ENCODE results near the gene KCTD11. TPM values are rescaled to one million over a fixed set of nuclear protein-coding genes. Genes with fewer than 3 reads are reported as not detected.

Gene KCTD11
- total and polyA plus RNA-seq, 2 of the 13 experiments (the other 11 are each of a cell fraction or from before 2014, with no cell fraction given) = 1.6 to 2.6 TPM

DNA sequence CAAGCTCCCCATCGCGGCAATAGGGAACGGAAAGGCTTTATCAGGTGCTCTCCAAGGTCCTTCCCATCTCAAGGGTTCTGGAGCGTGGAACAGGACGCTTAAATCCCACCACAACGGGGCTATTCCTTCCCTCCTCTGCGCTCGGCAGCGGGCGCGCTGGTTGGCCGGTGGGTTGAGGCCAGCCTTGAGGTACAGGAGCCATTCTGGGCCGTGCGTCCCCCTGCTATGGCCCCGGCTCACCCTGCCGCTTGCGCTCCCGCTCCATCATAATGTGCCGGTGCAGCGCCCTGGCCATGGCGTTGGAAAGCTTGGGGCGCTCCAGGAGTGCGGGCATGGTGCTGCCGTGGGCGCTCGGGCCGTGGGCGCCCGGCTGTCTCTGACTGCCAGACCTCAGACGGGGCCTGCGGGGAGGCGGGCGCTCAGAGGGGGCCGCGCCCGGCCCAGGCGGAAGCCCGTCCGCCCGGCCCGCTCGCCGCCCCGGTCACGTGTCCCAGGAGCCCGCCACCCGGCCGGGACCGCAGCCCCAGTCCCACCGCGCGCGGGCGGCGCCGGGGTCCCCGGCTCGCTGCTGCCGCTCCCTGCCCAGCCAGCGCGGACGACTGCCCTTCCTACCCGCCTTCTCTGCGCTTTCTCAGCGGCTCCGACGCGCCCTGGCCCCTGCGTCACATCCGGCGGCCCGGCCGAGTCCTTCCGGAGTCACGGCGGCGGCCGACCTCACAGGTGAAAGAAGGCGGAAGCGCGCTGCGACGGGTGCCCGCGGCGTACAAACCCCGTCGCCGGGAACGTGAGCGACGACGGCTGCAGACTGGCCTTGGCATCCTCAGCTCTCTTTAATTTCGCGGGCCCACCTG is 37.0 kb upstream of the KCTD11 start, which contains the start of gene GPS2 (continued):
- TF ChIP-seq, protein P1, sequence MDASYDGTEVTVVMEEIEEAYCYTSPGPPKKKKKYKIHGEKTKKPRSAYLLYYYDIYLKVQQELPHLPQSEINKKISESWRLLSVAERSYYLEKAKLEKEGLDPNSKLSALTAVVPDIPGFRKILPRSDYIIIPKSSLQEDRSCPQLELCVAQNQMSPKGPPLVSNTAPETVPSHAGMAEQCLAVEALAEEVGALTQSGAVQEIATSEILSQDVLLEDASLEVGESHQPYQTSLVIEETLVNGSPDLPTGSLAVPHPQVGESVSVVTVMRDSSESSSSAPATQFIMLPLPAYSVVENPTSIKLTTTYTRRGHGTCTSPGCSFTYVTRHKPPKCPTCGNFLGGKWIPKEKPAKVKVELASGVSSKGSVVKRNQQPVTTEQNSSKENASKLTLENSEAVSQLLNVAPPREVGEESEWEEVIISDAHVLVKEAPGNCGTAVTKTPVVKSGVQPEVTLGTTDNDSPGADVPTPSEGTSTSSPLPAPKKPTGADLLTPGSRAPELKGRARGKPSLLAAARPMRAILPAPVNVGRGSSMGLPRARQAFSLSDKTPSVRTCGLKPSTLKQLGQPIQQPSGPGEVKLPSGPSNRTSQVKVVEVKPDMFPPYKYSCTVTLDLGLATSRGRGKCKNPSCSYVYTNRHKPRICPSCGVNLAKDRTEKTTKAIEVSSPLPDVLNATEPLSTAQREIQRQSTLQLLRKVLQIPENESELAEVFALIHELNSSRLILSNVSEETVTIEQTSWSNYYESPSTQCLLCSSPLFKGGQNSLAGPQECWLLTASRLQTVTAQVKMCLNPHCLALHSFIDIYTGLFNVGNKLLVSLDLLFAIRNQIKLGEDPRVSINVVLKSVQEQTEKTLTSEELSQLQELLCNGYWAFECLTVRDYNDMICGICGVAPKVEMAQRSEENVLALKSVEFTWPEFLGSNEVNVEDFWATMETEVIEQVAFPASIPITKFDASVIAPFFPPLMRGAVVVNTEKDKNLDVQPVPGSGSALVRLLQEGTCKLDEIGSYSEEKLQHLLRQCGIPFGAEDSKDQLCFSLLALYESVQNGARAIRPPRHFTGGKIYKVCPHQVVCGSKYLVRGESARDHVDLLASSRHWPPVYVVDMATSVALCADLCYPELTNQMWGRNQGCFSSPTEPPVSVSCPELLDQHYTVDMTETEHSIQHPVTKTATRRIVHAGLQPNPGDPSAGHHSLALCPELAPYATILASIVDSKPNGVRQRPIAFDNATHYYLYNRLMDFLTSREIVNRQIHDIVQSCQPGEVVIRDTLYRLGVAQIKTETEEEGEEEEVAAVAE (CRISPR knock-in tag; IDR thresholded peaks at IDR 0.05; ENCODE audit: borderline replicate concordance) = no peak; the same call in 1 of the 2 replicates
- TF ChIP-seq HES4 (CRISPR knock-in tag; IDR thresholded peaks at IDR 0.05; ENCODE audit: borderline replicate concordance) (no peak), HIVEP1 (CRISPR knock-in tag; IDR thresholded peaks at IDR 0.05) (peak; percentile 35; the same call in 1 of the 2 replicates), ZNF558 (CRISPR knock-in tag; IDR thresholded peaks at IDR 0.05; ENCODE audit: borderline replicate concordance) (peak; percentile 40)

DNA sequence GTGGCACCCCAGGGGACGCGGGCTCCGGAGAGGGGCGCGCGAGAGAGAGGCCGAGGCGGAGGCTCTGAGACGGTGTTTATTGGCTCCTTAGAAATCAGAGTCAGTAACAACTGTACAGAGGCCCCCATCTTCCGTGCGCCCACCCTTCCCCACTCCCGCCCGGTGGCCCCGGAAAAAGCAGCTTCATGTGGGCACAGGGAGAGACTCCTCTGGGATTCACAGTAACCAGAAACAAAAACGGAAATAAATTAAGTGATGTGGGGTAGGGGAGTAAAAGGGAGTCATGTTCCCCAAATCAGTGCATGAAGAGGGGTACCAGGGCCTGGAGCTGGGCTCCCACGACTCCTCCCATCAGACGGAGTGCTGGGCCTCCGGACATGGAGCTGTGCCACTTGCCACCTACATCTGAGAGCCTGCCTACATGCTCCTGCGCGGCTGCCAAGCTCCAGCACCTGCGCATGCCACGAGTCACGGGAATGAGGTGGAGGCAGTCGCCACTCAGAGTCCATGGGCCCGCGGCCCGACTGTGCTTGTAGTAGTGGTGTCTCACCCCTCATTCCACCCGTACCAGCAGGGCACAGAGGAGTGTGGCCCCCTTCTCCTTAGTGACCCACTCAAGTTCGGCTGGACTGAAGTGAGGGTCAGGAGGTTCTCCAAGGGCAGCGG is 36.3 kb upstream of the KCTD11 start:
- Histone ChIP-seq H4K20me1 (ENCODE audit: insufficient read depth, low read length) (peaks cover 27% of the 10 kb centered on the region), H3K9me3 (ENCODE audit: low read length) (no peaks in the 10 kb centered on the region), H3K27ac (ENCODE audit: extremely low read length, insufficient read depth, low read length) (peak overlapping the region; percentile 60), H3K4me2 (ENCODE audit: low read depth, low read length) (peak overlapping the region; percentile 69), H3K36me3 (replicated peaks in 1 of 2; ENCODE audit: control insufficient read depth in 1 of 2, insufficient read depth in 2 of 2, low read length in 2 of 2) (peaks cover 18 to 49% of the 10 kb centered on the region in 2 experiments), H3K9ac (ENCODE audit: insufficient read depth, low read depth, low read length) (peak overlapping the region; percentile 75), H3K4me1 (ENCODE audit: insufficient read depth, low read length) (peaks cover 33% of the 10 kb centered on the region), H2AFZ (ENCODE audit: low read length) (no peak overlapping the region), H3K27me3 (ENCODE audit: control insufficient read depth in 1 of 2, insufficient read depth in 2 of 2, low read length in 2 of 2) (no peaks in the 10 kb centered on the region), H3K79me2 (ENCODE audit: insufficient read depth, low read length) (peaks cover 20% of the 10 kb centered on the region), H3K4me3 (replicated peaks in 1 of 3; ENCODE audit: insufficient read depth in 1 of 3, low read depth in 2 of 3, low read length in 3 of 3) (peak overlapping the region; percentile 82 to 89 (median 82))
- DNase-seq (ENCODE audit: low spot score) (no peak), FAIRE-seq (no peak), ATAC-seq (no peak; the same call in 2 of the 3 replicates)
- BruUV-seq (replicated peaks) = no TSS peak
- intact Hi-C loops (cut with micrococcal nuclease; ENCODE audit: unreplicated experiment) (no loop called here), in situ Hi-C loops (cut with HindIII; ENCODE audit: extremely low pct_ligation_motif_present, low pct_unique_long_range_greater_than_20kb) (no loop called here)
- POLR2A ChIA-PET = interaction anchor here (1.1 to 5.8 kb wide), 2 partner anchors 13 to 136 kb away, joined by 3 to 47 read pairs; partner anchors contain the start of genes ASGR1 and NEURL4
- 43% methylated on average over 16 of the region's 30 CpGs for WGBS (ENCODE audit: low lambda C conversion rate)
- CTCF ChIA-PET (ENCODE audit: low intra/inter-chr PET ratio, low total read pairs) = no interaction called here
- TF ChIP-seq, protein P2, sequence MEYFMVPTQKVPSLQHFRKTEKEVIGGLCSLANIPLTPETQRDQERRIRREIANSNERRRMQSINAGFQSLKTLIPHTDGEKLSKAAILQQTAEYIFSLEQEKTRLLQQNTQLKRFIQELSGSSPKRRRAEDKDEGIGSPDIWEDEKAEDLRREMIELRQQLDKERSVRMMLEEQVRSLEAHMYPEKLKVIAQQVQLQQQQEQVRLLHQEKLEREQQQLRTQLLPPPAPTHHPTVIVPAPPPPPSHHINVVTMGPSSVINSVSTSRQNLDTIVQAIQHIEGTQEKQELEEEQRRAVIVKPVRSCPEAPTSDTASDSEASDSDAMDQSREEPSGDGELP (IDR thresholded peaks at IDR 0.05; ENCODE audit: borderline replicate concordance, low read depth) = peak; percentile 4; the same call in 1 of the 2 replicates
- TF ChIP-seq, protein P3, sequence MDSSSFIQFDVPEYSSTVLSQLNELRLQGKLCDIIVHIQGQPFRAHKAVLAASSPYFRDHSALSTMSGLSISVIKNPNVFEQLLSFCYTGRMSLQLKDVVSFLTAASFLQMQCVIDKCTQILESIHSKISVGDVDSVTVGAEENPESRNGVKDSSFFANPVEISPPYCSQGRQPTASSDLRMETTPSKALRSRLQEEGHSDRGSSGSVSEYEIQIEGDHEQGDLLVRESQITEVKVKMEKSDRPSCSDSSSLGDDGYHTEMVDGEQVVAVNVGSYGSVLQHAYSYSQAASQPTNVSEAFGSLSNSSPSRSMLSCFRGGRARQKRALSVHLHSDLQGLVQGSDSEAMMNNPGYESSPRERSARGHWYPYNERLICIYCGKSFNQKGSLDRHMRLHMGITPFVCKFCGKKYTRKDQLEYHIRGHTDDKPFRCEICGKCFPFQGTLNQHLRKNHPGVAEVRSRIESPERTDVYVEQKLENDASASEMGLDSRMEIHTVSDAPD (CRISPR knock-in tag; IDR thresholded peaks at IDR 0.05) = no peak
- no peak for TF ChIP-seq ZNF7 (CRISPR knock-in tag; IDR thresholded peaks at IDR 0.05)
- no peak for TF ChIP-seq ZNF510 (CRISPR knock-in tag; IDR thresholded peaks at IDR 0.05; ENCODE audit: low read depth)
- peak; percentile 73; the same call in 1 of the 2 replicates for TF ChIP-seq ZNF572 (CRISPR knock-in tag; IDR thresholded peaks at IDR 0.05)
- TF ChIP-seq, protein P4, sequence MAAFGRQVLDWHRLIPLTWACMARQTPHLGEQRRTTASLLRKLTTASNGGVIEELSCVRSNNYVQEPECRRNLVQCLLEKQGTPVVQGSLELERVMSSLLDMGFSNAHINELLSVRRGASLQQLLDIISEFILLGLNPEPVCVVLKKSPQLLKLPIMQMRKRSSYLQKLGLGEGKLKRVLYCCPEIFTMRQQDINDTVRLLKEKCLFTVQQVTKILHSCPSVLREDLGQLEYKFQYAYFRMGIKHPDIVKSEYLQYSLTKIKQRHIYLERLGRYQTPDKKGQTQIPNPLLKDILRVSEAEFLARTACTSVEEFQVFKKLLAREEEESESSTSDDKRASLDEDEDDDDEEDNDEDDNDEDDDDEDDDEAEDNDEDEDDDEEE (CRISPR knock-in tag; IDR thresholded peaks at IDR 0.05) = 0 out of 2 replicates have a peak, but pooled peaks have one; percentile 7
- TF ChIP-seq ZNF670 (CRISPR knock-in tag; IDR thresholded peaks at IDR 0.05; ENCODE audit: borderline replicate concordance) = no peak
- TF ChIP-seq KDM5A (IDR thresholded peaks at IDR 0.05; ENCODE audit: borderline replicate concordance, low read length) = no peak; the same call in 1 of the 2 replicates
